HG03025 (cell line): Measurements from ENCODE around the gene ISY1.
"Not testable (repeated sequence)": the region's sequence is repeated elsewhere in the genome, so short reads cannot be mapped to it uniquely, and the experiment has no call there.

Experiments used
- ATAC-seq: cut with Tn5 transposase; IDR thresholded peaks from one replicate; pipeline ENCODE4 v1.9.1; 2021; ENCODE audit warnings: mild to moderate bottlenecking, moderate library complexity; ENCODE audit not compliant: unreplicated experiment, low FRiP score

ISY1 gene

GRCh38 chr3:129095285-129095684, 65.6 kb downstream of the ISY1 start:
- ATAC-seq, result no peak

GRCh38 chr3:129088312-129088711, 72.6 kb downstream of the ISY1 start:
- ATAC-seq, result not testable (repeated sequence)

GRCh38 chr3:129087904-129088303, 73.0 kb downstream of the ISY1 start:
- ATAC-seq, result not testable (repeated sequence)

GRCh38 chr3:129087138-129087702, 73.6 kb downstream of the ISY1 start:
- no peak for ATAC-seq

- no peak for ATAC-seq
These were observed 75.0 kb downstream of the ISY1 start for GRCh38 chr3:129085818-129086217.

- ATAC-seq, result no peak
These were observed 75.6 kb downstream of the ISY1 start for GRCh38 chr3:129085165-129085715.

- ATAC-seq, result no peak
These were observed 76.4 kb downstream of the ISY1 start for GRCh38 chr3:129084501-129084900.

GRCh38 chr3:129082026-129082425, 78.8 kb downstream of the ISY1 start:
- ATAC-seq, result no peak

GRCh38 chr3:129081503-129081902, 79.4 kb downstream of the ISY1 start:
- no peak for ATAC-seq

GRCh38 chr3:129078510-129078909, 82.4 kb downstream of the ISY1 start:
- ATAC-seq, result no peak
